Skin of body (tissue), 2 donors: ENCODE data around the gene POLA1. TPM values are rescaled to one million over a fixed set of nuclear protein-coding genes. Genes with fewer than 3 reads are reported as not detected.

Experiments
- DNase-seq: peaks from one replicate; lab custom pipeline; 2025; lab: John Stamatoyannopoulos, UW
- total RNA-seq: library from RNA; depleted of rRNA; stranded (reverse); fragments of >200 nt; gene quantifications from one replicate; pipeline ENCODE4 v1.2.3, GENCODE V29; 2014

Gene POLA1
- total RNA-seq, 1 donor from 2014 or later, result 24.1 TPM

- no peak for DNase-seq
These were observed 312.9 kb downstream of the POLA1 start for GRCh38 chrX:25006586-25007058.

GRCh38 chrX:25007059-25008053, 313.6 kb downstream of the POLA1 start:
- no peak for DNase-seq

- no peak for DNase-seq
These were observed 315.7 kb downstream of the POLA1 start for GRCh38 chrX:25009407-25009806.

- no peak for DNase-seq
These were observed 317.3 kb downstream of the POLA1 start for GRCh38 chrX:25010784-25011588.

GRCh38 chrX:25011589-25012432, 318.1 kb downstream of the POLA1 start:
- no peak for DNase-seq

GRCh38 chrX:25012433-25012735, 318.7 kb downstream of the POLA1 start:
- DNase-seq, result no peak

- no peak for DNase-seq
These were observed 319.3 kb downstream of the POLA1 start for GRCh38 chrX:25012793-25013631.

- no peak for DNase-seq
These were observed 320.1 kb downstream of the POLA1 start for GRCh38 chrX:25013632-25014365.

GRCh38 chrX:25014366-25014838, 320.7 kb downstream of the POLA1 start:
- DNase-seq, result no peak

- DNase-seq, result peak; percentile 14
These were observed 322.0 kb downstream of the POLA1 start, which contains the start of gene ARX for GRCh38 chrX:25015486-25016360. TSS of gene ARX (minus strand) at chrX:25015965. CDS start at chrX:25015737, 228 bp downstream.

- DNase-seq, result no peak
These were observed 322.6 kb downstream of the POLA1 start for GRCh38 chrX:25016361-25016671.

GRCh38 chrX:25016938-25017598, 323.4 kb downstream of the POLA1 start:
- DNase-seq, result no peak

- no peak for DNase-seq
These were observed 324.0 kb downstream of the POLA1 start for GRCh38 chrX:25017667-25018247.

GRCh38 chrX:25018682-25019081, 325.0 kb downstream of the POLA1 start:
- no peak for DNase-seq

GRCh38 chrX:25019707-25020390, 326.1 kb downstream of the POLA1 start:
- DNase-seq, result no peak

GRCh38 chrX:25020391-25020904, 326.7 kb downstream of the POLA1 start:
- no peak for DNase-seq

- DNase-seq, result no peak
These were observed 327.3 kb downstream of the POLA1 start for GRCh38 chrX:25020905-25021449.
